Measurements from ENCODE around the gene SH3PXD2A.

GRCh38 chr10:103545771-103546281 lies 309.6 kb downstream of the SH3PXD2A start:
- TF ChIP-seq CTCF (conservative IDR thresholded peaks at IDR 0.05; ENCODE audit: low read depth in 2 of 2): no peak
- no peak for TF ChIP-seq JUNB (IDR thresholded peaks at IDR 0.05; ENCODE audit: unreplicated experiment)
- TF ChIP-seq EZH2phosphoT487 (IDR thresholded peaks at IDR 0.05; ENCODE audit: unreplicated experiment): no peak
- no peak for TF ChIP-seq POLR2AphosphoS5 (IDR thresholded peaks at IDR 0.05; ENCODE audit: low read depth)
- no peak for TF ChIP-seq EZH2 (IDR thresholded peaks at IDR 0.05; ENCODE audit: low read depth, unreplicated experiment)
- TF ChIP-seq REST (IDR thresholded peaks at IDR 0.05; ENCODE audit: unreplicated experiment): no peak
- TF ChIP-seq, protein P1, sequence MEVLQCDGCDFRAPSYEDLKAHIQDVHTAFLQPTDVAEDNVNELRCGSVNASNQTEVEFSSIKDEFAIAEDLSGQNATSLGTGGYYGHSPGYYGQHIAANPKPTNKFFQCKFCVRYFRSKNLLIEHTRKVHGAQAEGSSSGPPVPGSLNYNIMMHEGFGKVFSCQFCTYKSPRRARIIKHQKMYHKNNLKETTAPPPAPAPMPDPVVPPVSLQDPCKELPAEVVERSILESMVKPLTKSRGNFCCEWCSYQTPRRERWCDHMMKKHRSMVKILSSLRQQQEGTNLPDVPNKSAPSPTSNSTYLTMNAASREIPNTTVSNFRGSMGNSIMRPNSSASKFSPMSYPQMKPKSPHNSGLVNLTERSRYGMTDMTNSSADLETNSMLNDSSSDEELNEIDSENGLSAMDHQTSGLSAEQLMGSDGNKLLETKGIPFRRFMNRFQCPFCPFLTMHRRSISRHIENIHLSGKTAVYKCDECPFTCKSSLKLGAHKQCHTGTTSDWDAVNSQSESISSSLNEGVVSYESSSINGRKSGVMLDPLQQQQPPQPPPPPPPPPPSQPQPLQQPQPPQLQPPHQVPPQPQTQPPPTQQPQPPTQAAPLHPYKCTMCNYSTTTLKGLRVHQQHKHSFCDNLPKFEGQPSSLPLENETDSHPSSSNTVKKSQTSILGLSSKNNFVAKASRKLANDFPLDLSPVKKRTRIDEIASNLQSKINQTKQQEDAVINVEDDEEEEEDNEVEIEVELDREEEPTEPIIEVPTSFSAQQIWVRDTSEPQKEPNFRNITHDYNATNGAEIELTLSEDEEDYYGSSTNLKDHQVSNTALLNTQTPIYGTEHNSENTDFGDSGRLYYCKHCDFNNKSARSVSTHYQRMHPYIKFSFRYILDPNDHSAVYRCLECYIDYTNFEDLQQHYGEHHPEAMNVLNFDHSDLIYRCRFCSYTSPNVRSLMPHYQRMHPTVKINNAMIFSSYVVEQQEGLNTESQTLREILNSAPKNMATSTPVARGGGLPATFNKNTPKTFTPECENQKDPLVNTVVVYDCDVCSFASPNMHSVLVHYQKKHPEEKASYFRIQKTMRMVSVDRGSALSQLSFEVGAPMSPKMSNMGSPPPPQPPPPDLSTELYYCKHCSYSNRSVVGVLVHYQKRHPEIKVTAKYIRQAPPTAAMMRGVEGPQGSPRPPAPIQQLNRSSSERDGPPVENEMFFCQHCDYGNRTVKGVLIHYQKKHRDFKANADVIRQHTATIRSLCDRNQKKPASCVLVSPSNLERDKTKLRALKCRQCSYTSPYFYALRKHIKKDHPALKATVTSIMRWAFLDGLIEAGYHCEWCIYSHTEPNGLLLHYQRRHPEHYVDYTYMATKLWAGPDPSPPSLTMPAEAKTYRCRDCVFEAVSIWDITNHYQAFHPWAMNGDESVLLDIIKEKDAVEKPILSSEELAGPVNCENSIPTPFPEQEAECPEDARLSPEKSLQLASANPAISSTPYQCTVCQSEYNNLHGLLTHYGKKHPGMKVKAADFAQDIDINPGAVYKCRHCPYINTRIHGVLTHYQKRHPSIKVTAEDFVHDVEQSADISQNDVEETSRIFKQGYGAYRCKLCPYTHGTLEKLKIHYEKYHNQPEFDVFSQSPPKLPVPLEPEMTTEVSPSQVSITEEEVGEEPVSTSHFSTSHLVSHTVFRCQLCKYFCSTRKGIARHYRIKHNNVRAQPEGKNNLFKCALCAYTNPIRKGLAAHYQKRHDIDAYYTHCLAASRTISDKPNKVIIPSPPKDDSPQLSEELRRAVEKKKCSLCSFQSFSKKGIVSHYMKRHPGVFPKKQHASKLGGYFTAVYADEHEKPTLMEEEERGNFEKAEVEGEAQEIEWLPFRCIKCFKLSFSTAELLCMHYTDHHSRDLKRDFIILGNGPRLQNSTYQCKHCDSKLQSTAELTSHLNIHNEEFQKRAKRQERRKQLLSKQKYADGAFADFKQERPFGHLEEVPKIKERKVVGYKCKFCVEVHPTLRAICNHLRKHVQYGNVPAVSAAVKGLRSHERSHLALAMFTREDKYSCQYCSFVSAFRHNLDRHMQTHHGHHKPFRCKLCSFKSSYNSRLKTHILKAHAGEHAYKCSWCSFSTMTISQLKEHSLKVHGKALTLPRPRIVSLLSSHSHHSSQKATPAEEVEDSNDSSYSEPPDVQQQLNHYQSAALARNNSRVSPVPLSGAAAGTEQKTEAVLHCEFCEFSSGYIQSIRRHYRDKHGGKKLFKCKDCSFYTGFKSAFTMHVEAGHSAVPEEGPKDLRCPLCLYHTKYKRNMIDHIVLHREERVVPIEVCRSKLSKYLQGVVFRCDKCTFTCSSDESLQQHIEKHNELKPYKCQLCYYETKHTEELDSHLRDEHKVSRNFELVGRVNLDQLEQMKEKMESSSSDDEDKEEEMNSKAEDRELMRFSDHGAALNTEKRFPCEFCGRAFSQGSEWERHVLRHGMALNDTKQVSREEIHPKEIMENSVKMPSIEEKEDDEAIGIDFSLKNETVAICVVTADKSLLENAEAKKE (CRISPR knock-in tag; IDR thresholded peaks at IDR 0.05): no peak
- no peak for TF ChIP-seq ETS1 (IDR thresholded peaks at IDR 0.05)
- no peak for TF ChIP-seq CREB1 (CRISPR knock-in tag; IDR thresholded peaks at IDR 0.05; ENCODE audit: low read depth)
- TF ChIP-seq NANOG (IDR thresholded peaks at IDR 0.05; ENCODE audit: borderline replicate concordance): no peak
- TF ChIP-seq ZNF114 (CRISPR knock-in tag; IDR thresholded peaks at IDR 0.05): no peak
- TF ChIP-seq ZNF331 (CRISPR knock-in tag; IDR thresholded peaks at IDR 0.05; ENCODE audit: low read depth): no peak
